SK-N-SH (cell line): ENCODE measurements around the gene R3HDM2. TPM values are rescaled to one million over a fixed set of nuclear protein-coding genes. Genes with fewer than 3 reads are reported as not detected.

Experiments used
- CTCF ChIA-PET: fragments of 300-600, 350-600 bp; formaldehyde crosslinking; extraction: SDS; loops from one replicate; lab custom pipeline; 2021; lab: Yijun Ruan, JAX
- POLR2A ChIA-PET: fragments of 350-600 bp; sonication (Branson Sonifier 250); formaldehyde crosslinking; extraction: SDS; loops from one replicate; lab custom pipeline; 2020; ENCODE audit warnings: antibody characterized with exemption, inconsistent platforms; lab: Yijun Ruan, JAX
- DNase-seq: peaks from one replicate; pipeline ENCODE4 v3.0.0; 2012
- H2AFZ ChIP-seq: fragments of 200-600 bp; sonication (generic); 2 replicates; pipeline ENCODE4 v1.8.1; 2016; ENCODE audit warnings: antibody characterized with exemption, mild to moderate bottlenecking, low read depth
- H3F3A ChIP-seq: fragments of 200-600 bp; sonication (generic); replicated peaks from 2 replicates; pipeline ENCODE3; 2016; ENCODE audit warnings: antibody characterized with exemption, mild to moderate bottlenecking; ENCODE audit not compliant: insufficient read depth
- H3K27ac ChIP-seq, 2 experiments: fragments of 200-500 bp in 1 of 2; fragments of 200-600 bp in 1 of 2; sonication (Bioruptor generic) in 1 of 2; sonication (generic), shearing (Covaris generic) in 1 of 2; 2 replicates each; pipeline versions ENCODE4 v1.5.1 to v1.6.1; 2014 to 2016; ENCODE audit warnings: low read depth in 2 of 2, inconsistent platforms in 1 of 2, low read length in 1 of 2, mild to moderate bottlenecking in 1 of 2, mixed read lengths in 1 of 2
- H3K27me3 ChIP-seq: fragments of 200-600 bp; sonication (generic), shearing (Covaris generic); 2 replicates; pipeline ENCODE4 v1.6.1; 2016; ENCODE audit warnings: mixed run types; ENCODE audit not compliant: insufficient read depth
- H3K36me3 ChIP-seq, 2 experiments: fragments of 200-500 bp in 1 of 2; fragments of 200-600 bp in 1 of 2; sonication (Bioruptor generic) in 1 of 2; sonication (generic) in 1 of 2; replicated peaks in 1 of 2; 2 replicates each; pipeline versions ENCODE3 to v1.5.1; 2014 to 2016; ENCODE audit warnings: low read length in 1 of 2, mild to moderate bottlenecking in 1 of 2; ENCODE audit not compliant: insufficient read depth in 2 of 2, control insufficient read depth in 1 of 2
- H3K4me1 ChIP-seq, 2 experiments: fragments of 200-500 bp in 1 of 2; fragments of 200-600 bp in 1 of 2; sonication (Bioruptor generic) in 1 of 2; sonication (generic), shearing (Covaris generic) in 1 of 2; 2 replicates each; pipeline versions ENCODE4 v1.5.1 to v1.6.1; 2014 to 2016; ENCODE audit warnings: low read depth in 1 of 2, low read length in 1 of 2, mixed run types in 1 of 2; ENCODE audit not compliant: insufficient read depth in 2 of 2, control insufficient read depth in 1 of 2
- H3K4me2 ChIP-seq: fragments of 200-600 bp; sonication (generic), shearing (Covaris generic); 2 replicates; pipeline ENCODE4 v1.6.1; 2017; ENCODE audit warnings: mixed run types
- H3K4me3 ChIP-seq, 2 experiments: fragments of 200-500 bp in 1 of 2; fragments of 200-600 bp in 1 of 2; sonication (Bioruptor generic) in 1 of 2; sonication (generic), shearing (Covaris generic) in 1 of 2; 2 replicates each; pipeline versions ENCODE4 v1.5.1 to v1.8.1; 2014 to 2016; ENCODE audit warnings: low read depth in 2 of 2, inconsistent platforms in 1 of 2, low read length in 1 of 2, mild to moderate bottlenecking in 1 of 2, mixed read lengths in 1 of 2, moderate library complexity in 1 of 2
- H3K79me2 ChIP-seq: fragments of 200-600 bp; sonication (generic); 2 replicates; pipeline ENCODE4 v1.8.1; 2017; ENCODE audit warnings: mild to moderate bottlenecking; ENCODE audit not compliant: insufficient read depth
- H3K9ac ChIP-seq: fragments of 200-600 bp; sonication (generic); 2 replicates; pipeline ENCODE4 v1.6.1; 2017; ENCODE audit warnings: mixed run types
- H3K9me2 ChIP-seq: fragments of 200-600 bp; sonication (generic); 2 replicates; pipeline ENCODE4 v1.6.1; 2017; ENCODE audit warnings: mixed run types
- H3K9me3 ChIP-seq: fragments of 200-600 bp; sonication (generic); 2 replicates; pipeline ENCODE4 v1.6.1; 2017; ENCODE audit warnings: mixed run types, mild to moderate bottlenecking, moderate library complexity
- H4K20me1 ChIP-seq: fragments of 200-600 bp; sonication (generic); 2 replicates; pipeline ENCODE4 v1.6.1; 2017; ENCODE audit warnings: mild to moderate bottlenecking, mixed run types; ENCODE audit not compliant: insufficient read depth
- ELF1 ChIP-seq: IDR thresholded peaks from 2 replicates; pipeline ENCODE4 v1.4.0; 2012
- FOSL2 ChIP-seq: IDR thresholded peaks from 2 replicates; pipeline ENCODE4 v1.4.0; 2012; ENCODE audit warnings: low read depth, mild to moderate bottlenecking, moderate library complexity, borderline replicate concordance
- FOXJ3 ChIP-seq: sonication (generic); formaldehyde crosslinking; IDR thresholded peaks from 2 replicates; pipeline ENCODE4 v1.5.1; 2020; ENCODE audit warnings: mild to moderate bottlenecking, missing genetic modification reagents
- GABPA ChIP-seq: IDR thresholded peaks from 2 replicates; pipeline ENCODE4 v1.4.0; 2012; ENCODE audit warnings: low read depth, mild to moderate bottlenecking
- GATA2 ChIP-seq: sonication (generic); formaldehyde crosslinking; IDR thresholded peaks from 2 replicates; pipeline ENCODE4 v1.5.0; 2020; ENCODE audit warnings: mild to moderate bottlenecking, missing genetic modification reagents
- MEF2A ChIP-seq: IDR thresholded peaks from 2 replicates; pipeline ENCODE4 v1.4.0; 2012; ENCODE audit warnings: low read depth, borderline replicate concordance
- MXI1 ChIP-seq: IDR thresholded peaks from 2 replicates; pipeline ENCODE4 v1.6.1; 2012; ENCODE audit warnings: mild to moderate bottlenecking, low read depth, low read length, improper control_type of control experiment
- POLR2AphosphoS5 ChIP-seq: IDR thresholded peaks from 2 replicates; pipeline ENCODE4 v1.6.1; 2012; ENCODE audit warnings: low read depth, low read length
- RCOR1 ChIP-seq: fragments of 150-350 bp; IDR thresholded peaks from 2 replicates; pipeline ENCODE4 v1.6.1; 2017; ENCODE audit warnings: antibody characterized with exemption, low read length
- RXRA ChIP-seq: IDR thresholded peaks from 2 replicates; pipeline ENCODE4 v1.4.0; 2012; ENCODE audit warnings: low read depth, mild to moderate bottlenecking, borderline replicate concordance
- SIN3A ChIP-seq: IDR thresholded peaks from 2 replicates; pipeline ENCODE4 v1.6.1; 2012; ENCODE audit warnings: low read depth, mild to moderate bottlenecking, low read length, moderate library complexity, borderline replicate concordance
- SMC3 ChIP-seq: IDR thresholded peaks from 2 replicates; pipeline ENCODE4 v1.6.1; 2012; ENCODE audit warnings: low read depth, low read length, improper control_type of control experiment
- TAF1 ChIP-seq: IDR thresholded peaks from 2 replicates; pipeline ENCODE4 v1.6.1; 2012; ENCODE audit warnings: low read depth, mild to moderate bottlenecking, low read length, moderate library complexity, borderline replicate concordance
- TCF12 ChIP-seq: IDR thresholded peaks from 2 replicates; pipeline ENCODE4 v1.4.0; 2012
- TEAD4 ChIP-seq: IDR thresholded peaks from 2 replicates; pipeline ENCODE4 v1.4.0; 2012; ENCODE audit warnings: mild to moderate bottlenecking, borderline replicate concordance; ENCODE audit not compliant: insufficient read depth
- ZBTB33 ChIP-seq: IDR thresholded peaks from 2 replicates; pipeline ENCODE4 v1.4.0; 2012; ENCODE audit warnings: low read depth, borderline replicate concordance
- WGBS: methylation state at CpG from one replicate; pipeline ENCODE4 v1.1.6; 2017; ENCODE audit warnings: low lambda C conversion rate; 5-methylcytosine and 5-hydroxymethylcytosine counted together
- polyA plus RNA-seq, 3 experiments: library from polyadenylated mRNA; depleted of rRNA; stranded (reverse); fragments of >200 nt; gene quantifications; 2 replicates each; pipeline ENCODE4 v1.2.3, GENCODE V29; 2012
- TF ChIP-seq, protein P1 (sequence below): IDR thresholded peaks from 2 replicates; pipeline ENCODE4 v1.6.1; 2012; ENCODE audit warnings: mild to moderate bottlenecking, low read depth, low read length, moderate library complexity
- TF ChIP-seq, protein P2 (sequence below): fragments of 200-600 bp; sonication (generic); IDR thresholded peaks from 2 replicates; pipeline ENCODE4 v1.6.1; 2017; ENCODE audit warnings: antibody characterized with exemption, mild to moderate bottlenecking, moderate library complexity
- TF ChIP-seq, protein P3 (sequence below): IDR thresholded peaks from 2 replicates; pipeline ENCODE4; 2012

Gene R3HDM2
- polyA plus RNA-seq, 1 of the 3 experiments (the other 2 are of a cell fraction), result 23.1 TPM

- TF ChIP-seq ZBTB33 (no peak), ELF1 (no peak), GABPA (no peak), TAF1 (no peak), MEF2A (no peak)
- TF ChIP-seq, protein P1, sequence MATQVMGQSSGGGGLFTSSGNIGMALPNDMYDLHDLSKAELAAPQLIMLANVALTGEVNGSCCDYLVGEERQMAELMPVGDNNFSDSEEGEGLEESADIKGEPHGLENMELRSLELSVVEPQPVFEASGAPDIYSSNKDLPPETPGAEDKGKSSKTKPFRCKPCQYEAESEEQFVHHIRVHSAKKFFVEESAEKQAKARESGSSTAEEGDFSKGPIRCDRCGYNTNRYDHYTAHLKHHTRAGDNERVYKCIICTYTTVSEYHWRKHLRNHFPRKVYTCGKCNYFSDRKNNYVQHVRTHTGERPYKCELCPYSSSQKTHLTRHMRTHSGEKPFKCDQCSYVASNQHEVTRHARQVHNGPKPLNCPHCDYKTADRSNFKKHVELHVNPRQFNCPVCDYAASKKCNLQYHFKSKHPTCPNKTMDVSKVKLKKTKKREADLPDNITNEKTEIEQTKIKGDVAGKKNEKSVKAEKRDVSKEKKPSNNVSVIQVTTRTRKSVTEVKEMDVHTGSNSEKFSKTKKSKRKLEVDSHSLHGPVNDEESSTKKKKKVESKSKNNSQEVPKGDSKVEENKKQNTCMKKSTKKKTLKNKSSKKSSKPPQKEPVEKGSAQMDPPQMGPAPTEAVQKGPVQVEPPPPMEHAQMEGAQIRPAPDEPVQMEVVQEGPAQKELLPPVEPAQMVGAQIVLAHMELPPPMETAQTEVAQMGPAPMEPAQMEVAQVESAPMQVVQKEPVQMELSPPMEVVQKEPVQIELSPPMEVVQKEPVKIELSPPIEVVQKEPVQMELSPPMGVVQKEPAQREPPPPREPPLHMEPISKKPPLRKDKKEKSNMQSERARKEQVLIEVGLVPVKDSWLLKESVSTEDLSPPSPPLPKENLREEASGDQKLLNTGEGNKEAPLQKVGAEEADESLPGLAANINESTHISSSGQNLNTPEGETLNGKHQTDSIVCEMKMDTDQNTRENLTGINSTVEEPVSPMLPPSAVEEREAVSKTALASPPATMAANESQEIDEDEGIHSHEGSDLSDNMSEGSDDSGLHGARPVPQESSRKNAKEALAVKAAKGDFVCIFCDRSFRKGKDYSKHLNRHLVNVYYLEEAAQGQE, result no peak
- TF ChIP-seq, protein P2, sequence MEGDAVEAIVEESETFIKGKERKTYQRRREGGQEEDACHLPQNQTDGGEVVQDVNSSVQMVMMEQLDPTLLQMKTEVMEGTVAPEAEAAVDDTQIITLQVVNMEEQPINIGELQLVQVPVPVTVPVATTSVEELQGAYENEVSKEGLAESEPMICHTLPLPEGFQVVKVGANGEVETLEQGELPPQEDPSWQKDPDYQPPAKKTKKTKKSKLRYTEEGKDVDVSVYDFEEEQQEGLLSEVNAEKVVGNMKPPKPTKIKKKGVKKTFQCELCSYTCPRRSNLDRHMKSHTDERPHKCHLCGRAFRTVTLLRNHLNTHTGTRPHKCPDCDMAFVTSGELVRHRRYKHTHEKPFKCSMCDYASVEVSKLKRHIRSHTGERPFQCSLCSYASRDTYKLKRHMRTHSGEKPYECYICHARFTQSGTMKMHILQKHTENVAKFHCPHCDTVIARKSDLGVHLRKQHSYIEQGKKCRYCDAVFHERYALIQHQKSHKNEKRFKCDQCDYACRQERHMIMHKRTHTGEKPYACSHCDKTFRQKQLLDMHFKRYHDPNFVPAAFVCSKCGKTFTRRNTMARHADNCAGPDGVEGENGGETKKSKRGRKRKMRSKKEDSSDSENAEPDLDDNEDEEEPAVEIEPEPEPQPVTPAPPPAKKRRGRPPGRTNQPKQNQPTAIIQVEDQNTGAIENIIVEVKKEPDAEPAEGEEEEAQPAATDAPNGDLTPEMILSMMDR, result no peak
Measured at GRCh38 chr12:57325395-57325794, 105.4 kb downstream of the R3HDM2 start (continued).

DNA sequence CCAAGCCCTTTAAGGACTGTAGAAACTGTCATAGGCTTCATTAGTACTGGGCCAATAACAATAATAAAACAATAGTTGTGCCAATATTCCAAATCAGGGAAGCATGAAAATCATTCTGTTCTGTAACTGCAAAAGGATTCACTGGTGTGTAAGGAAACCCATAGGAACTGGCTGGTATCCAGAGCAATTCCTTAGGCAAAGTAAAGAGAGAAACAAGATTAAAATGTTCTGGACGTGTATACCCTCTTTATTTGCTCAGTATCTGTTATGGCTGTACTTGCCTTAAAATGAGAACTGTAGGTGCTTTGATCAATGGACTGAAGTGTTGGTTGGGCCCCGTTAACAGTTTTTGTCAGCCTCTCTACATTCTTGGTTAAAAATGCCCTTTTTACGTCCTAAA, 107.4 kb downstream of the R3HDM2 start:
- no peaks in the 10 kb centered on the region for H3K27me3 ChIP-seq
- TF ChIP-seq SIN3A, result no peak
- TF ChIP-seq, protein P3, sequence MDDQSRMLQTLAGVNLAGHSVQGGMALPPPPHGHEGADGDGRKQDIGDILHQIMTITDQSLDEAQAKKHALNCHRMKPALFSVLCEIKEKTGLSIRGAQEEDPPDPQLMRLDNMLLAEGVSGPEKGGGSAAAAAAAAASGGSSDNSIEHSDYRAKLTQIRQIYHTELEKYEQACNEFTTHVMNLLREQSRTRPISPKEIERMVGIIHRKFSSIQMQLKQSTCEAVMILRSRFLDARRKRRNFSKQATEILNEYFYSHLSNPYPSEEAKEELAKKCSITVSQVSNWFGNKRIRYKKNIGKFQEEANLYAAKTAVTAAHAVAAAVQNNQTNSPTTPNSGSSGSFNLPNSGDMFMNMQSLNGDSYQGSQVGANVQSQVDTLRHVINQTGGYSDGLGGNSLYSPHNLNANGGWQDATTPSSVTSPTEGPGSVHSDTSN, result no peak
- TF ChIP-seq TAF1, result no peak
- TF ChIP-seq GATA2 (CRISPR knock-in tag), result no peak
- no peak for TF ChIP-seq MXI1
- TF ChIP-seq TEAD4, result no peak
- TF ChIP-seq RXRA, result no peak
- no peak for TF ChIP-seq FOSL2
- no peak for TF ChIP-seq FOXJ3 (CRISPR knock-in tag)
- TF ChIP-seq GABPA, result no peak
- no peak for TF ChIP-seq RCOR1
- no peak for TF ChIP-seq TCF12
- TF ChIP-seq SMC3, result no peak
- no peak for TF ChIP-seq POLR2AphosphoS5
- no peak overlapping the region for H3K4me3 ChIP-seq
- H3K9me3 ChIP-seq, result no peaks in the 10 kb centered on the region
- 0 out of 4 replicates have a peak, but pooled peaks cover 0 to 3% of the 10 kb centered on the region in 2 experiments for H3K4me1 ChIP-seq
- H3K36me3 ChIP-seq, result peaks cover 0 to 13% of the 10 kb centered on the region in 2 experiments
- H3K9ac ChIP-seq, result no peak overlapping the region
- no peaks in the 10 kb centered on the region for H3F3A ChIP-seq
- ChIA-PET CTCF (interaction anchor here (1.2 to 2.4 kb wide), 4 partner anchors 16 to 132 kb away, joined by 3 to 11 read pairs (median 6); partner anchors contain the start of gene INHBE), POLR2A (no interaction called here)
- H2AFZ ChIP-seq, result no peak overlapping the region
- H3K9me2 ChIP-seq, result no peaks in the 10 kb centered on the region
- no peak overlapping the region for H3K4me2 ChIP-seq
- no peaks in the 10 kb centered on the region for H4K20me1 ChIP-seq
- WGBS, result 89% methylated on average over 3 of the region's 3 CpGs
- H3K27ac ChIP-seq, result no peak overlapping the region
- no peaks in the 10 kb centered on the region for H3K79me2 ChIP-seq
- no peak for DNase-seq
